SK-N-SH (cell line): Measurements from ENCODE around the gene SMCP. TPM values are rescaled to one million over a fixed set of nuclear protein-coding genes. Genes with fewer than 3 reads are reported as not detected.

Experiments used
- CTCF ChIA-PET: fragments of 300-600, 350-600 bp; formaldehyde crosslinking; extraction: SDS; loops from one replicate; lab custom pipeline; 2021; lab: Yijun Ruan, JAX
- POLR2A ChIA-PET: fragments of 350-600 bp; sonication (Branson Sonifier 250); formaldehyde crosslinking; extraction: SDS; loops from one replicate; lab custom pipeline; 2020; ENCODE audit warnings: antibody characterized with exemption, inconsistent platforms; lab: Yijun Ruan, JAX
- DNase-seq: peaks from one replicate; pipeline ENCODE4 v3.0.0; 2012
- H2AFZ ChIP-seq: fragments of 200-600 bp; sonication (generic); 2 replicates; pipeline ENCODE4 v1.8.1; 2016; ENCODE audit warnings: antibody characterized with exemption, mild to moderate bottlenecking, low read depth
- H3F3A ChIP-seq: fragments of 200-600 bp; sonication (generic); replicated peaks from 2 replicates; pipeline ENCODE3; 2016; ENCODE audit warnings: antibody characterized with exemption, mild to moderate bottlenecking; ENCODE audit not compliant: insufficient read depth
- H3K27ac ChIP-seq, 2 experiments: fragments of 200-500 bp in 1 of 2; fragments of 200-600 bp in 1 of 2; sonication (Bioruptor generic) in 1 of 2; sonication (generic), shearing (Covaris generic) in 1 of 2; 2 replicates each; pipeline versions ENCODE4 v1.5.1 to v1.6.1; 2014 to 2016; ENCODE audit warnings: low read depth in 2 of 2, inconsistent platforms in 1 of 2, low read length in 1 of 2, mild to moderate bottlenecking in 1 of 2, mixed read lengths in 1 of 2
- H3K27me3 ChIP-seq: fragments of 200-600 bp; sonication (generic), shearing (Covaris generic); 2 replicates; pipeline ENCODE4 v1.6.1; 2016; ENCODE audit warnings: mixed run types; ENCODE audit not compliant: insufficient read depth
- H3K36me3 ChIP-seq, 2 experiments: fragments of 200-500 bp in 1 of 2; fragments of 200-600 bp in 1 of 2; sonication (Bioruptor generic) in 1 of 2; sonication (generic) in 1 of 2; replicated peaks in 1 of 2; 2 replicates each; pipeline versions ENCODE3 to v1.5.1; 2014 to 2016; ENCODE audit warnings: low read length in 1 of 2, mild to moderate bottlenecking in 1 of 2; ENCODE audit not compliant: insufficient read depth in 2 of 2, control insufficient read depth in 1 of 2
- H3K4me1 ChIP-seq, 2 experiments: fragments of 200-500 bp in 1 of 2; fragments of 200-600 bp in 1 of 2; sonication (Bioruptor generic) in 1 of 2; sonication (generic), shearing (Covaris generic) in 1 of 2; 2 replicates each; pipeline versions ENCODE4 v1.5.1 to v1.6.1; 2014 to 2016; ENCODE audit warnings: low read depth in 1 of 2, low read length in 1 of 2, mixed run types in 1 of 2; ENCODE audit not compliant: insufficient read depth in 2 of 2, control insufficient read depth in 1 of 2
- H3K4me2 ChIP-seq: fragments of 200-600 bp; sonication (generic), shearing (Covaris generic); 2 replicates; pipeline ENCODE4 v1.6.1; 2017; ENCODE audit warnings: mixed run types
- H3K4me3 ChIP-seq, 2 experiments: fragments of 200-500 bp in 1 of 2; fragments of 200-600 bp in 1 of 2; sonication (Bioruptor generic) in 1 of 2; sonication (generic), shearing (Covaris generic) in 1 of 2; 2 replicates each; pipeline versions ENCODE4 v1.5.1 to v1.8.1; 2014 to 2016; ENCODE audit warnings: low read depth in 2 of 2, inconsistent platforms in 1 of 2, low read length in 1 of 2, mild to moderate bottlenecking in 1 of 2, mixed read lengths in 1 of 2, moderate library complexity in 1 of 2
- H3K79me2 ChIP-seq: fragments of 200-600 bp; sonication (generic); 2 replicates; pipeline ENCODE4 v1.8.1; 2017; ENCODE audit warnings: mild to moderate bottlenecking; ENCODE audit not compliant: insufficient read depth
- H3K9ac ChIP-seq: fragments of 200-600 bp; sonication (generic); 2 replicates; pipeline ENCODE4 v1.6.1; 2017; ENCODE audit warnings: mixed run types
- H3K9me2 ChIP-seq: fragments of 200-600 bp; sonication (generic); 2 replicates; pipeline ENCODE4 v1.6.1; 2017; ENCODE audit warnings: mixed run types
- H3K9me3 ChIP-seq: fragments of 200-600 bp; sonication (generic); 2 replicates; pipeline ENCODE4 v1.6.1; 2017; ENCODE audit warnings: mixed run types, mild to moderate bottlenecking, moderate library complexity
- H4K20me1 ChIP-seq: fragments of 200-600 bp; sonication (generic); 2 replicates; pipeline ENCODE4 v1.6.1; 2017; ENCODE audit warnings: mild to moderate bottlenecking, mixed run types; ENCODE audit not compliant: insufficient read depth
- CHD2 ChIP-seq: fragments of 150-350 bp; IDR thresholded peaks from 2 replicates; pipeline ENCODE4 v1.6.1; 2018; ENCODE audit warnings: low read length; ENCODE audit not compliant: partially characterized antibody
- EP300 ChIP-seq, 2 experiments: IDR thresholded peaks; 2 replicates each; pipeline versions ENCODE4 v1.4.0 to v1.6.1; 2012; ENCODE audit warnings: borderline replicate concordance in 1 of 2, low read depth in 1 of 2, low read length in 1 of 2
- EZH2phosphoT487 ChIP-seq: fragments of 200-600 bp; sonication (generic); IDR thresholded peaks from 2 replicates; pipeline ENCODE4 v1.6.1; 2017; ENCODE audit warnings: low read depth, mixed run types, mild to moderate bottlenecking, antibody characterized with exemption, moderate library complexity, borderline replicate concordance
- FOSL2 ChIP-seq: IDR thresholded peaks from 2 replicates; pipeline ENCODE4 v1.4.0; 2012; ENCODE audit warnings: low read depth, mild to moderate bottlenecking, moderate library complexity, borderline replicate concordance
- IRF3 ChIP-seq: fragments of 150-350 bp; IDR thresholded peaks from 2 replicates; pipeline ENCODE4 v1.6.1; 2016; ENCODE audit warnings: mild to moderate bottlenecking, low read depth, low read length
- JUND ChIP-seq: IDR thresholded peaks from 2 replicates; pipeline ENCODE4 v1.4.0; 2012
- MAX ChIP-seq: IDR thresholded peaks from 2 replicates; pipeline ENCODE4 v1.4.0; 2012; ENCODE audit warnings: low read depth
- MXI1 ChIP-seq: IDR thresholded peaks from 2 replicates; pipeline ENCODE4 v1.6.1; 2012; ENCODE audit warnings: mild to moderate bottlenecking, low read depth, low read length, improper control_type of control experiment
- NFIC ChIP-seq: IDR thresholded peaks from 2 replicates; pipeline ENCODE4 v1.4.0; 2012; ENCODE audit warnings: borderline replicate concordance
- PBX3 ChIP-seq: IDR thresholded peaks from 2 replicates; pipeline ENCODE4; 2012
- REST ChIP-seq: IDR thresholded peaks from 2 replicates; pipeline ENCODE4 v1.6.1; 2012; ENCODE audit warnings: mild to moderate bottlenecking, low read depth, low read length, moderate library complexity
- USF2 ChIP-seq: fragments of 150-350 bp; IDR thresholded peaks from 2 replicates; pipeline ENCODE4 v1.6.1; 2017; ENCODE audit warnings: antibody characterized with exemption, low read length, low read depth, borderline replicate concordance
- YY1 ChIP-seq: IDR thresholded peaks from 2 replicates; pipeline ENCODE4 v1.4.0; 2012; ENCODE audit warnings: low read depth, mild to moderate bottlenecking
- ZBTB33 ChIP-seq: IDR thresholded peaks from 2 replicates; pipeline ENCODE4 v1.4.0; 2012; ENCODE audit warnings: low read depth, borderline replicate concordance
- WGBS: methylation state at CpG from one replicate; pipeline ENCODE4 v1.1.6; 2017; ENCODE audit warnings: low lambda C conversion rate; 5-methylcytosine and 5-hydroxymethylcytosine counted together
- polyA plus RNA-seq, 3 experiments: library from polyadenylated mRNA; depleted of rRNA; stranded (reverse); fragments of >200 nt; gene quantifications; 2 replicates each; pipeline ENCODE4 v1.2.3, GENCODE V29; 2012

Gene SMCP
- polyA plus RNA-seq, 1 of the 3 experiments (the other 2 are of a cell fraction): not detected

GRCh38 chr1:152909206-152909605 lies 31.1 kb downstream of the SMCP start:
- 60% methylated on average over 3 of the region's 3 CpGs for WGBS
- Histone ChIP-seq H3K27me3 (no peaks in the 10 kb centered on the region), H3K79me2 (no peaks in the 10 kb centered on the region), H3K36me3 (no peaks in the 10 kb centered on the region), H2AFZ (no peak overlapping the region), H3K9ac (no peak overlapping the region), H3K9me2 (no peaks in the 10 kb centered on the region), H4K20me1 (no peaks in the 10 kb centered on the region), H3K4me3 (no peak overlapping the region), H3K9me3 (no peaks in the 10 kb centered on the region), H3K27ac (no peak overlapping the region), H3K4me2 (no peak overlapping the region), H3K4me1 (peaks cover 0 to 30% of the 10 kb centered on the region in 2 experiments; a peak in 2 of 4 replicates), H3F3A (peaks cover 35% of the 10 kb centered on the region)
- POLR2A ChIA-PET: no interaction called here
- CTCF ChIA-PET: interaction anchor here (1.4 kb wide), 1 partner anchor 40 kb away, joined by 3 read pairs; no protein-coding TSS in a partner anchor
- no peak for DNase-seq
- TF ChIP-seq IRF3 (no peak), REST (no peak), MAX (no peak), EP300 (IDR thresholded peaks at IDR 0.05; ENCODE audit: borderline replicate concordance in 1 of 2, low read depth in 1 of 2, low read length in 1 of 2) (no peak), USF2 (no peak), PBX3 (no peak), MXI1 (no peak), NFIC (no peak), FOSL2 (no peak), JUND (no peak), CHD2 (no peak), ZBTB33 (no peak), YY1 (no peak), EZH2phosphoT487 (no peak)
